IMR-90 (cell line): ENCODE results near the gene XRN2. TPM values are rescaled to one million over a fixed set of nuclear protein-coding genes. Genes with fewer than 3 reads are reported as not detected.

ENCODE experiments used
- ATAC-seq: fragments of 200-7000 bp; cut with Tn5 transposase; 2 replicates; pipeline ENCODE4 v1.9.1; 2020; ENCODE audit warnings: low read depth, mild to moderate bottlenecking, moderate library complexity
- BruUV-seq: library from RNA; stranded (reverse); fragments of 400-500 nt; replicated peaks from 2 replicates; lab custom pipeline; 2021; lab: Mats Ljungman, UMichigan
- CTCF ChIA-PET: fragments of 300-600 bp; formaldehyde crosslinking; extraction: SDS; loops from one replicate; lab custom pipeline; 2021; ENCODE audit warnings: antibody characterized with exemption; lab: Yijun Ruan, JAX
- POLR2A ChIA-PET: fragments of 300-600 bp; sonication (Branson Sonifier 250); formaldehyde crosslinking; loops from one replicate; lab custom pipeline; 2022; ENCODE audit warnings: antibody characterized with exemption; ENCODE audit not compliant: unreplicated experiment; lab: Charles Lee
- DNase-seq: peaks from one replicate; pipeline ENCODE4 v3.0.0; 2013
- H2AFZ ChIP-seq: replicated peaks from 2 replicates; pipeline ENCODE3; 2013; ENCODE audit warnings: low read length, mild to moderate bottlenecking; ENCODE audit not compliant: poor library complexity
- H2AK5ac ChIP-seq: 2 replicates; pipeline ENCODE4 v1.6.1; 2013; ENCODE audit warnings: low read depth, low read length, inconsistent platforms
- H2AK9ac ChIP-seq: replicated peaks from 2 replicates; pipeline ENCODE3; 2013; ENCODE audit warnings: mild to moderate bottlenecking, low read depth, low read length, moderate library complexity; ENCODE audit not compliant: poor library complexity
- H2BK120ac ChIP-seq: 2 replicates; pipeline ENCODE4 v1.6.1; 2013; ENCODE audit warnings: low read depth, low read length, inconsistent platforms
- H2BK15ac ChIP-seq: 3 replicates; pipeline ENCODE4 v1.6.1; 2013; ENCODE audit warnings: low read depth, low read length, inconsistent platforms
- H2BK20ac ChIP-seq: 2 replicates; pipeline ENCODE4 v1.6.1; 2013; ENCODE audit warnings: low read depth, mild to moderate bottlenecking, inconsistent platforms, low read length, moderate library complexity
- H2BK5ac ChIP-seq: 2 replicates; pipeline ENCODE4 v1.6.1; 2013; ENCODE audit warnings: mild to moderate bottlenecking, low read depth, low read length, inconsistent platforms; ENCODE audit not compliant: poor library complexity, severe bottlenecking
- H3K14ac ChIP-seq: replicated peaks from 2 replicates; pipeline ENCODE4 v1.6.1; 2013; ENCODE audit warnings: low read depth, low read length, inconsistent platforms
- H3K18ac ChIP-seq: 2 replicates; pipeline ENCODE4 v1.6.1; 2013; ENCODE audit warnings: low read depth, low read length, control low read depth
- H3K23ac ChIP-seq: 2 replicates; pipeline ENCODE4 v1.6.1; 2013; ENCODE audit warnings: low read depth, low read length, inconsistent platforms
- H3K27ac ChIP-seq: 2 replicates; pipeline ENCODE4 v1.5.1; 2013; ENCODE audit warnings: mild to moderate bottlenecking, control low read depth, low read length; ENCODE audit not compliant: insufficient read depth
- H3K27me3 ChIP-seq: 2 replicates; pipeline ENCODE4 v1.6.1; 2013; ENCODE audit warnings: low read length; ENCODE audit not compliant: control insufficient read depth, insufficient read depth
- H3K36me3 ChIP-seq: 2 replicates; pipeline ENCODE4 v1.6.1; 2013; ENCODE audit warnings: low read length, mixed read lengths; ENCODE audit not compliant: control insufficient read depth, insufficient read depth
- H3K4ac ChIP-seq: 2 replicates; pipeline ENCODE4 v1.6.1; 2013; ENCODE audit warnings: low read depth, low read length, inconsistent platforms
- H3K4me1 ChIP-seq: 2 replicates; pipeline ENCODE4 v1.6.1; 2013; ENCODE audit warnings: low read length, mixed read lengths; ENCODE audit not compliant: control insufficient read depth, insufficient read depth
- H3K4me2 ChIP-seq: 2 replicates; pipeline ENCODE4 v1.6.1; 2013; ENCODE audit warnings: low read depth, mild to moderate bottlenecking, control low read depth, low read length, moderate library complexity
- H3K4me3 ChIP-seq: 2 replicates; pipeline ENCODE4 v1.5.1; 2013; ENCODE audit warnings: low read depth, mild to moderate bottlenecking, control low read depth, low read length, moderate library complexity; ENCODE audit not compliant: insufficient read depth
- H3K56ac ChIP-seq: 2 replicates; pipeline ENCODE4 v1.6.1; 2013; ENCODE audit warnings: low read length, inconsistent platforms; ENCODE audit not compliant: insufficient read depth; ENCODE audit errors: extremely low read depth
- H3K79me1 ChIP-seq, 2 experiments: 2 replicates each; pipeline ENCODE4 v1.6.1; 2013; ENCODE audit warnings: low read length in 2 of 2, inconsistent platforms in 1 of 2, low read depth in 1 of 2
- H3K9ac ChIP-seq: 2 replicates; pipeline ENCODE4 v1.6.1; 2013; ENCODE audit warnings: low read depth, low read length, control low read depth
- H3K9me1 ChIP-seq: 2 replicates; pipeline ENCODE4 v1.6.1; 2013; ENCODE audit warnings: low read length, inconsistent platforms; ENCODE audit not compliant: insufficient read depth
- H3K9me3 ChIP-seq: 2 replicates; pipeline ENCODE4 v1.6.1; 2013; ENCODE audit warnings: low read length; ENCODE audit not compliant: control insufficient read depth, insufficient read depth
- H4K20me1 ChIP-seq: 2 replicates; pipeline ENCODE4 v1.6.1; 2013; ENCODE audit warnings: low read length, inconsistent platforms; ENCODE audit not compliant: insufficient read depth
- H4K5ac ChIP-seq: 2 replicates; pipeline ENCODE4 v1.6.1; 2013; ENCODE audit warnings: mild to moderate bottlenecking, low read depth, low read length, control low read depth
- H4K8ac ChIP-seq, 2 experiments: 2 replicates each; pipeline ENCODE4 v1.6.1; 2013; ENCODE audit warnings: low read depth in 2 of 2, low read length in 2 of 2, control low read depth in 1 of 2, inconsistent platforms in 1 of 2
- H4K91ac ChIP-seq: 2 replicates; pipeline ENCODE4 v1.6.1; 2013; ENCODE audit warnings: low read depth, low read length, inconsistent platforms; ENCODE audit not compliant: insufficient read depth
- FOS ChIP-seq: fragments of 150-350 bp; IDR thresholded peaks from 2 replicates; pipeline ENCODE4 v1.6.1; 2016; ENCODE audit warnings: low read depth, low read length
- MAZ ChIP-seq: IDR thresholded peaks from 2 replicates; pipeline ENCODE4 v1.6.1; 2012; ENCODE audit warnings: low read depth, mild to moderate bottlenecking, low read length, improper control_type of control experiment, moderate library complexity, borderline replicate concordance
- MXI1 ChIP-seq: IDR thresholded peaks from 2 replicates; pipeline ENCODE4 v1.6.1; 2012; ENCODE audit warnings: low read depth, mild to moderate bottlenecking, low read length, moderate library complexity, borderline replicate concordance
- NFE2L2 ChIP-seq: fragments of 150-350 bp; IDR thresholded peaks from 2 replicates; pipeline ENCODE4 v1.6.1; 2016; ENCODE audit warnings: low read depth, mild to moderate bottlenecking, low read length
- POLR2A ChIP-seq: IDR thresholded peaks from 2 replicates; pipeline ENCODE4 v1.6.1; 2012; ENCODE audit warnings: mild to moderate bottlenecking, low read depth, low read length
- WGBS, 2 experiments: methylation state at CpG; one replicate each; pipeline versions ENCODE4 v1.1.5 to v1.1.7; 2013; ENCODE audit warnings: missing lambda C conversion rate in 2 of 2; ENCODE audit not compliant: insufficient read length in 1 of 2; ENCODE audit errors: extremely low coverage in 2 of 2; 5-methylcytosine and 5-hydroxymethylcytosine counted together
- dilution Hi-C: fragments of 300-500 bp; cut with HindIII; formaldehyde crosslinking; loops from one replicate; pipeline ENCODE4 v1.14.3; 2018; ENCODE audit warnings: low sequenced_read_pairs; ENCODE audit not compliant: unreplicated experiment
- in situ Hi-C: fragments of 300-500 bp; cut with MboI; formaldehyde crosslinking; loops from 3 replicates; pipeline ENCODE4 v1.14.3; 2019; ENCODE audit warnings: low sequenced_read_pairs, inconsistent platforms, mixed read lengths
- intact Hi-C: fragments of 100-400 bp; cut with micrococcal nuclease; formaldehyde crosslinking; loops from 2 replicates; pipeline ENCODE4 v1.10.0; 2022
- polyA plus RNA-seq, 3 experiments: library from polyadenylated mRNA; depleted of rRNA; stranded (reverse); fragments of >200 nt; gene quantifications; 2 replicates each; pipeline ENCODE4 v1.2.3, GENCODE V29; 2012; ENCODE audit warnings: low replicate concordance in 1 of 3
- total RNA-seq: library from RNA; depleted of rRNA; stranded (reverse); fragments of >200 nt; gene quantifications from 2 replicates; pipeline ENCODE4 v1.2.3, GENCODE V29; 2012

XRN2 gene
- total and polyA plus RNA-seq, 2 of the 4 experiments (the other 2 are of a cell fraction), result 58.1 to 70.8 TPM

DNA sequence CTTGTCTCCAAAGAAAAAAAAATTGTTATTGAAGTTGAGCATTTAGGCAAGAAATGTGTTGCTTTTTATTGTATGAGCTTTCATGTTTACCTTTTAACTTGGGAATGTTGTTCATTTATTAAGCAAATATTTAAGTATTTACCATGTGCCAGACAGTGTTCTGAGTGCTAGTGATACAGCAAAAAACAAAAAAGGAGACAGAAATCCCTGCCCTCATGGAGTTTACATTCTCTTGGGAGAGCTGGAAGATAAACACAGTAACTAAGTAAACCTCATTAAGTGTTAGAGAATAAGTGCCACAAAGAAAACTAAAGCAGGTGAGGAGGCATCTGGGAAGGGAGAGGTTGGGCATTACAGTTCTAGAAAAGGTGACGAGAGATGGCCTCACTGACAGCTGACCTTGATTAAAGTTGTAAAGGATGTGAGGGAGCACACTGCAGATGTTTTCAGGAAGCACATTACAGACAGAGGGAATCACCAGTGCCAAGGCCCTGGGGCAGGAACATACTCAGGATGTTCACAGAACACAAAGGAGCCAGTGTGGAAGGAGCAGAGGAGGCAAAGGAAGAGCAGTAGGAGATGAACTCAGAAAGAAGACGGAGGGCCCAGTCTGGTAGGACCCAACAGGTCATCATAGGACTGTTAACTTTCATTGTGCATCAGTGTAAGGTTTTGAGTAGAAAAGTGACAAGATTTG, 33.5 kb downstream of the XRN2 start:
- Histone ChIP-seq H2AK9ac (no peak overlapping the region), H4K5ac (no peak overlapping the region), H3K9me1 (no peaks in the 10 kb centered on the region; the same call in 1 of the 2 replicates), H4K8ac (no peak overlapping the region), H3K79me1 (peaks cover 35 to 47% of the 10 kb centered on the region in 2 experiments), H2BK20ac (no peak overlapping the region), H2AK5ac (no peak overlapping the region), H3K36me3 (peaks cover 47% of the 10 kb centered on the region), H3K27me3 (no peaks in the 10 kb centered on the region), H3K27ac (no peak overlapping the region), H4K91ac (no peak overlapping the region), H3K18ac (no peak overlapping the region), H3K56ac (no peak overlapping the region), H3K9ac (no peak overlapping the region), H3K4me3 (no peak overlapping the region), H2BK15ac (no peak overlapping the region), H3K4me2 (no peak overlapping the region), H2BK5ac (no peak overlapping the region), H4K20me1 (peaks cover 8% of the 10 kb centered on the region; the same call in 1 of the 2 replicates), H3K4ac (no peak overlapping the region), H2AFZ (no peak overlapping the region), H3K14ac (no peak overlapping the region), H2BK120ac (no peak overlapping the region), H3K23ac (no peak overlapping the region), H3K4me1 (no peaks in the 10 kb centered on the region), H3K9me3 (no peaks in the 10 kb centered on the region)
- TF ChIP-seq POLR2A (no peak), MAZ (no peak), FOS (no peak), MXI1 (no peak), NFE2L2 (no peak)
- WGBS, 2 experiments, result 100% methylated on average over 2 of the region's 2 CpGs; no CpG with 5 or more reads in 1 of the 2 experiments
- dilution Hi-C loops, result no loop called here
- in situ Hi-C loops, result no loop called here
- BruUV-seq, result no TSS peak
- CTCF ChIA-PET, result no interaction called here
- DNase-seq (no peak), ATAC-seq (no peak)
- intact Hi-C loops, result no loop called here
- POLR2A ChIA-PET, result no interaction called here
